D341Med (cell line): ENCODE data around the gene COIL.
"Not testable (repeated sequence)": the region's sequence is repeated elsewhere in the genome, so short reads cannot be mapped to it uniquely, and the experiment has no call there.

ENCODE experiments used
- DNase-seq: peaks from one replicate; pipeline ENCODE4 v3.0.0; 2012; ENCODE audit warnings: low spot score

COIL gene

GRCh38 chr17:56978441-56979090, 17.7 kb upstream of the COIL start:
- no peak for DNase-seq

- DNase-seq = peak; percentile 100
Observed at GRCh38 chr17:56977673-56978395, 17.0 kb upstream of the COIL start, which contains the start of gene SCPEP1. SCPEP1 (plus strand) TSS chr17:56978131; CDS start chr17:56978160, 29 bp downstream.

GRCh38 chr17:56976941-56977608, 16.2 kb upstream of the COIL start:
- DNase-seq = no peak

GRCh38 chr17:56975656-56976055, 14.8 kb upstream of the COIL start:
- DNase-seq = no peak

- no peak for DNase-seq
Observed at GRCh38 chr17:56974055-56974454, 13.2 kb upstream of the COIL start.

- no peak for DNase-seq
Observed at GRCh38 chr17:56973520-56973919, 12.7 kb upstream of the COIL start.

- no peak for DNase-seq
Observed at GRCh38 chr17:56972111-56972730, 11.4 kb upstream of the COIL start.

- no peak for DNase-seq
Observed at GRCh38 chr17:56970974-56971373, 10.1 kb upstream of the COIL start.

- DNase-seq = no peak
Observed at GRCh38 chr17:56966338-56966737, 5.5 kb upstream of the COIL start.

GRCh38 chr17:56965681-56966080, 4.8 kb upstream of the COIL start:
- not testable (repeated sequence) for DNase-seq

- DNase-seq = not testable (repeated sequence)
Observed at GRCh38 chr17:56965241-56965640, 4.4 kb upstream of the COIL start.

GRCh38 chr17:56956992-56957391, 3.9 kb downstream of the COIL start:
- no peak for DNase-seq

GRCh38 chr17:56949595-56949994, 11.3 kb downstream of the COIL start:
- DNase-seq = no peak

- DNase-seq = no peak
Observed at GRCh38 chr17:56948491-56948890, 12.4 kb downstream of the COIL start.

GRCh38 chr17:56947741-56948140, 13.1 kb downstream of the COIL start:
- DNase-seq = no peak

- no peak for DNase-seq
Observed at GRCh38 chr17:56945938-56946505, 14.8 kb downstream of the COIL start.

GRCh38 chr17:56943505-56944125, 17.2 kb downstream of the COIL start:
- no peak for DNase-seq

GRCh38 chr17:56939869-56940484, 20.9 kb downstream of the COIL start:
- DNase-seq = peak; percentile 68

- not testable (repeated sequence) for DNase-seq
Observed at GRCh38 chr17:56938206-56938605, 22.6 kb downstream of the COIL start.

- DNase-seq = no peak
Observed at GRCh38 chr17:56937687-56938086, 23.2 kb downstream of the COIL start.

- no peak for DNase-seq
Observed at GRCh38 chr17:56936697-56937322, 24.0 kb downstream of the COIL start.
